ENCODE results near the gene DDTL. TPM values are rescaled to one million over a fixed set of nuclear protein-coding genes. Genes with fewer than 3 reads are reported as not detected.
"Not testable (repeated sequence)": the region's sequence is repeated elsewhere in the genome, so short reads cannot be mapped to it uniquely, and the experiment has no call there.

DDTL gene
- total and polyA plus RNA-seq, 9 of the 15 experiments (the other 6 are each of a cell fraction or from before 2014, with no cell fraction given), result 0.05 to 1.7 (median 0.59) TPM; not detected in 4

GRCh38 chr22:23956301-23956900 is 10.3 kb upstream of the DDTL start (continued):
- TF ChIP-seq CTCF (IDR thresholded peaks at IDR 0.05 in 2 of 3, conservative IDR thresholded peaks at IDR 0.05 in 1 of 3; ENCODE audit: insufficient read depth in 2 of 3, low read depth in 1 of 3, low read length in 3 of 3), result peak; percentile 64 to 74 (median 68)
- TF ChIP-seq, protein P1, sequence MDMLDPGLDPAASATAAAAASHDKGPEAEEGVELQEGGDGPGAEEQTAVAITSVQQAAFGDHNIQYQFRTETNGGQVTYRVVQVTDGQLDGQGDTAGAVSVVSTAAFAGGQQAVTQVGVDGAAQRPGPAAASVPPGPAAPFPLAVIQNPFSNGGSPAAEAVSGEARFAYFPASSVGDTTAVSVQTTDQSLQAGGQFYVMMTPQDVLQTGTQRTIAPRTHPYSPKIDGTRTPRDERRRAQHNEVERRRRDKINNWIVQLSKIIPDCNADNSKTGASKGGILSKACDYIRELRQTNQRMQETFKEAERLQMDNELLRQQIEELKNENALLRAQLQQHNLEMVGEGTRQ (CRISPR knock-in tag; IDR thresholded peaks at IDR 0.05), result peak; percentile 32; the same call in 1 of the 2 replicates
- peak; percentile 78 for TF ChIP-seq SMC3 (conservative IDR thresholded peaks at IDR 0.05; ENCODE audit: insufficient read depth, low read depth, low read length)
- TF ChIP-seq RAD21 (CRISPR knock-in tag; conservative IDR thresholded peaks at IDR 0.05 in 1 of 2, IDR thresholded peaks at IDR 0.05 in 1 of 2), result peak; percentile 65 to 85
- TF ChIP-seq USF1 (CRISPR knock-in tag; IDR thresholded peaks at IDR 0.05), result peak; percentile 57; the same call in 1 of the 2 replicates
- TF ChIP-seq NFIC (IDR thresholded peaks at IDR 0.05), result peak; percentile 61

GRCh38 chr22:23961084-23961771 is 5.5 kb upstream of the DDTL start, which contains the start of gene GSTT2B:
Gene GSTT2B, minus strand, starts transcription at chr22:23961195. Its CDS starts 64 bp downstream, at chr22:23961131.
- H3K4me2 ChIP-seq (ENCODE audit: insufficient read depth, low read length); H3K4me3 ChIP-seq; H3K4me1 ChIP-seq (replicated peaks in 1 of 2; ENCODE audit: control insufficient read depth in 2 of 2, insufficient read depth in 2 of 2, low read length in 2 of 2); POLR2A ChIA-PET; H3K27me3 ChIP-seq (ENCODE audit: control insufficient read depth in 2 of 2, insufficient read depth in 2 of 2, low read length in 2 of 2); H2AFZ ChIP-seq (ENCODE audit: low read depth, low read length); H3K36me3 ChIP-seq (ENCODE audit: control insufficient read depth, insufficient read depth, low read length); CTCF ChIA-PET (ENCODE audit: low intra/inter-chr PET ratio); H3K9ac ChIP-seq (ENCODE audit: insufficient read depth in 1 of 2, low read depth in 2 of 2, low read length in 2 of 2); H3K9me3 ChIP-seq (replicated peaks; ENCODE audit: control insufficient read depth, insufficient read depth, low read depth, low read length); FAIRE-seq; H3K79me2 ChIP-seq (ENCODE audit: control insufficient read depth, insufficient read depth, low read length); BruUV-seq (replicated peaks); H4K20me1 ChIP-seq (replicated peaks; ENCODE audit: control insufficient read depth, insufficient read depth, low read length); H3K27ac ChIP-seq (ENCODE audit: extremely low read depth, low read depth, low read length); ATAC-seq; intact Hi-C loops (cut with micrococcal nuclease); DNase-seq (ENCODE audit: extremely low read depth in 1 of 4, low spot score in 3 of 4); H3K9me1 ChIP-seq (ENCODE audit: control insufficient read depth, insufficient read depth, low read length): not testable (repeated sequence)
- in situ Hi-C loops (cut with MboI), result loop anchor here (25.0 kb wide), 1 partner anchor 551 kb away; no protein-coding TSS in a partner anchor
- no CpG with 5 or more reads among the region's 43 CpGs for WGBS (ENCODE audit: insufficient coverage, low coverage, missing lambda C conversion rate)

DNA sequence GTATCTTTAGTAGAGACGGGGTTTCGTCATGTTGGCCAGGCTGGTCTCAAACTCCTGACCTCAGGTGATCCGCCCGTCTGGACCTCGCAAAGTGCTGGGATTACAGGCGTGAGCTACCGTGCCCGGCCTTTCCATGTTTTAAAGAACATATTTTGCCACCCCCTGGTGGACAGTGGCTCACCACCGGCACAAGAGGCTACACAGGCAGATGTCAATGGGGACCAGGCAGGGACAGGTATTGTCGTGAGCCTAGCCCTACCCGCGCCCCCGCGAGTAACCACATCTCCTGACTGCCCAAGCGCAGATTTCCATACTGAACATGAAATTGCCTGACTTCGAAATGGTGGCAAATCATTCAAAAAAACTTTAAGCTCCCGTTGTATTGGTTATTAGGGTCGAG is 594 bp upstream of the DDTL start:
- H2AFZ ChIP-seq (ENCODE audit: low read depth, low read length); BruUV-seq (replicated peaks); CTCF ChIA-PET (ENCODE audit: low intra/inter-chr PET ratio); H3K9me1 ChIP-seq (ENCODE audit: control insufficient read depth, insufficient read depth, low read length); POLR2A ChIA-PET; H3K4me1 ChIP-seq (replicated peaks in 1 of 2; ENCODE audit: control insufficient read depth in 2 of 2, insufficient read depth in 2 of 2, low read length in 2 of 2); H3K4me2 ChIP-seq (ENCODE audit: insufficient read depth, low read length); FAIRE-seq; H4K20me1 ChIP-seq (replicated peaks; ENCODE audit: control insufficient read depth, insufficient read depth, low read length); H3K27me3 ChIP-seq (ENCODE audit: control insufficient read depth in 2 of 2, insufficient read depth in 2 of 2, low read length in 2 of 2); H3K4me3 ChIP-seq; H3K27ac ChIP-seq (ENCODE audit: extremely low read depth, low read depth, low read length); intact Hi-C loops (cut with micrococcal nuclease); DNase-seq (ENCODE audit: extremely low read depth in 1 of 4, low spot score in 3 of 4); H3K9ac ChIP-seq (ENCODE audit: insufficient read depth in 1 of 2, low read depth in 2 of 2, low read length in 2 of 2); H3K79me2 ChIP-seq (ENCODE audit: control insufficient read depth, insufficient read depth, low read length); H3K9me3 ChIP-seq (replicated peaks; ENCODE audit: control insufficient read depth, insufficient read depth, low read depth, low read length): not testable (repeated sequence)
- in situ Hi-C loops (cut with MboI), result loop anchor here (5.0 to 25.0 kb wide), 2 partner anchors 39 to 546 kb away; no protein-coding TSS in a partner anchor
- H3K36me3 ChIP-seq (ENCODE audit: control insufficient read depth, insufficient read depth, low read length), result peaks cover 20% of the 10 kb centered on the region
- peak; percentile 77 for ATAC-seq
- WGBS (ENCODE audit: insufficient coverage, low coverage, missing lambda C conversion rate), result no CpG with 5 or more reads among the region's 18 CpGs
